Stimulated activated CD8-positive, alpha-beta memory T cell treated with anti-CD3 and anti-CD28 coated beads, Interleukin-4, amount 100 ng/mL, for 48 hours (primary cell): ENCODE measurements around the gene PIGN.

Experiments used
- DNase-seq: peaks from one replicate; pipeline ENCODE4 v3.0.0-alpha.2; 2020

PIGN gene

DNA sequence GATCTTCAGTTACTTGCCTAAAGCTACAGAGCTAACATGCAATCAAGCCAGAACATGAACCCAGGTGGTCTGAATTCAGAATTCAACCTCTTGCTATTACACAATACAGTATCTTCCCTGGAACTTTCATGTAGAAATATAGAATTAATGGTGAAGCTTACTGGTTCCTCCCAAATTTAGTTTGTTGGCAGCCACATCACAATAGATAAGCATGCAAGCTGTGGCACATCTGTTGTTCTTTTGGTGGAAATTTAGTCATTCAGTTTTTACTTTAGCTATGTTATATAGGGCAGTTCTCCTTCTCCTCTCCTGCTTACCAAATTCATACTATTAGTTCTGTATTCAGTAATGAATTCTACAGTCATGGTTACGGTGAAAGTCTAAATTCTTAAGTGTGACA, 193.0 kb downstream of the PIGN start:
- no peak for DNase-seq

DNA sequence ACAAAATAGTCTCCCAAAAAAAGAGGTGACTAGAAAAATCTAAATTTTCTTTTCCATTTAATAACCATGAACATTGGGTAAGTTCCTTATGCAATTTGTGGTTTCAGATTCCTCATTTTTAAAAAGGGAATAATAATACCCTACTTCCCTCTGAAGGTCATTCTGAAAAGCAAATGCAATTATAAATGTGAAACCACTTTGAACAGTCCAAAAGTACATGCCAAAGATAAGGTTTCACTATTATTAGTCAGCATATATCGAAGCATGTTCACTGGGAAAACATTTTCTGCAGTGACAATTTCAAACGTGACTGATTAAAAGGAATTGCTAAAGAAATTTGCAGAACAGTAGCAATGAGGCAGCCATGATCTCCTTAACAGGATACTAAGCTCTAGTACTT, 193.9 kb downstream of the PIGN start:
- no peak for DNase-seq

GRCh38 chr18:61992285-61992684, 194.6 kb downstream of the PIGN start:
- DNase-seq = no peak

- no peak for DNase-seq
These were observed 195.0 kb downstream of the PIGN start for GRCh38 chr18:61991836-61992235.

GRCh38 chr18:61991201-61991600, 195.7 kb downstream of the PIGN start:
- no peak for DNase-seq
